Measurements from ENCODE around the gene SLC51B. TPM values are rescaled to one million over a fixed set of nuclear protein-coding genes. Genes with fewer than 3 reads are reported as not detected.

SLC51B gene
- total and polyA plus RNA-seq, 11 donors: 0.08 TPM; not detected in 10

DNA sequence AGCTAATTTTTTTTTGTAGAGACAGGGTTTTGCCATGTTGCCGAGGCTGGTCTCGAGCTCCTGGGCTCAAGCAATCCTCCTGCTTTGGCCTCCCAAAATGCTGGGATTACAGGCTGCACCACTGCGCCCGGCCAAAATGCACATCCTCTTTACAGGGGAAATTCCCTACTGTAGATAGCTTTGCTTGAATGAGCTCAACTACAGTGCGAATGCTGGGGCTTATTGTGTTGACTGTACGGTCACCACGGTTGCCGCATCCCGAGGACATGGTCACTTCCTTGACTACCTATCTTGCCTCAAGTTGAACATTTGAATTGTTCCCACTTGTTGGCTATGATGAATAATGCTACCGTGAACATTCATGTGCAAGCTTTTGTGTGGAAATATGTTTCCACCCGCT lies 10.5 kb upstream of the SLC51B start:
- ATAC-seq (no peak), DNase-seq (no peak)
- peaks cover 0 to 16% (median 0%) of the 10 kb centered on the region in 12 donors for H3K4me1 ChIP-seq
- WGBS, 4 donors: 84 to 92% (median 88%) methylated on average over 11 of the region's 11 CpGs
- H3K9me3 ChIP-seq: no peaks in the 10 kb centered on the region
- no peaks in the 10 kb centered on the region for H3K36me3 ChIP-seq
- intact Hi-C loops (cut with DNase I): loop anchor here in 7 of 10 donors (5.0 to 10.0 kb wide), 5 partner anchors 50 to 263 kb away; partner anchors contain the start of gene RNU5A-1 (in 2 of the 7)
- no peak overlapping the region for H3K4me3 ChIP-seq
- no peak overlapping the region for H3K27ac ChIP-seq
- TF ChIP-seq POLR2A (IDR thresholded peaks at IDR 0.05) (no peak), CTCF (IDR thresholded peaks at IDR 0.05) (no peak)
- H3K27me3 ChIP-seq: peaks cover 0 to 5% (median 0%) of the 10 kb centered on the region in 9 donors

DNA sequence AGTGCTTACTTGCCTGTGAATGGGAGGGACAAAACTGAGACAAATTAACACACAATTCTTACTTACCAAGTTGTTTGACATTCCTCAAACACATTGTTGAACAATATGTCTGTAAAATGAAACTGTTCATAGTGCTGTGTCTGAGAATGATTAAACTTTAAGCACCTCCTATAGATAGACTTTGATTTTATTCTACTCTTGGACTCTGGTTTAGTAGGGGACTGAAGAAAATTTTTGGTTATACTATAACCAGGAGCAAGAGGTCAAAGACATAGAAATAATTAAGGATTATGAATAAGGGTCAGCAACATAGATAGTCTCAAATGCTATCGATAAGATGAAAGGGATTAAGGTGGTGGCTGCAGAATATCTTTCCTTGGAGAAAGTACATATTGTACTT lies 7.9 kb upstream of the SLC51B start:
- no peak overlapping the region for H3K4me3 ChIP-seq
- intact Hi-C loops (cut with DNase I): loop anchor here in 4 of 10 donors (10.0 kb wide), 3 partner anchors 47 to 257 kb away; partner anchors contain the start of gene RNU5A-1 (in 1 of the 4)
- ATAC-seq (no peak), DNase-seq (no peak)
- WGBS, 4 donors: 92 to 98% (median 95%) methylated on average over 1 of the region's 1 CpG
- H3K27me3 ChIP-seq: peaks cover 0 to 5% (median 0%) of the 10 kb centered on the region in 9 donors
- no peak for TF ChIP-seq CTCF (IDR thresholded peaks at IDR 0.05)
- TF ChIP-seq POLR2A (IDR thresholded peaks at IDR 0.05): no peak
- no peak overlapping the region for H3K27ac ChIP-seq
- H3K36me3 ChIP-seq: no peaks in the 10 kb centered on the region
- no peaks in the 10 kb centered on the region for H3K9me3 ChIP-seq
- peaks cover 0 to 16% (median 0%) of the 10 kb centered on the region in 12 donors for H3K4me1 ChIP-seq

DNA sequence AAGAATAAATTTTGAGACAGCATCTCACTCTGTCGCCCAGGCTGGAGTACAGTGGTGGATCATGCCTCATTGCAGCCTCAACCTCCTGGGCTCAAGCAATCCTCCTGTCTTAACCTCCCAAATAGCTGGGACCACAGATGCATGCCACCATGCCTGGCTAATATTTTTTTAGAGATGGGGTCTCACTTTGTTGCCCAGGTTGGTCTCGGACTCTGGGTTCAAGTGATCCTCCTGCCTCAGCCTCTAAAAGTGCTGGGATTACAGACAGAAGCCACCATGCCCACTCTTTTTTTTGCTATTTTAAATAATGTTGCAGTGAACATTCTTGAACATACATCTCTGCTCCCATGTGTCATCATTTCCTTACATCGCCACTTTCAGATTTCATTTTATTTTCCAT lies 6.8 kb upstream of the SLC51B start:
- H3K4me1 ChIP-seq: peaks cover 0 to 14% (median 0%) of the 10 kb centered on the region in 12 donors
- no peaks in the 10 kb centered on the region for H3K27me3 ChIP-seq
- intact Hi-C loops (cut with DNase I): loop anchor here in 4 of 10 donors (10.0 kb wide), 3 partner anchors 46 to 256 kb away; partner anchors contain the start of gene RNU5A-1 (in 1 of the 4)
- no peak overlapping the region for H3K4me3 ChIP-seq
- DNase-seq: no peak
- 91 to 96% (median 94%) methylated on average over 3 of the region's 3 CpGs for WGBS, 4 donors
- no peaks in the 10 kb centered on the region for H3K9me3 ChIP-seq
- no peak overlapping the region for H3K27ac ChIP-seq
- ATAC-seq: no peak
- TF ChIP-seq POLR2A (IDR thresholded peaks at IDR 0.05): no peak
- TF ChIP-seq CTCF (IDR thresholded peaks at IDR 0.05): no peak
- H3K36me3 ChIP-seq: no peaks in the 10 kb centered on the region

- Histone ChIP-seq H3K4me3 (no peak overlapping the region), H3K36me3 (no peaks in the 10 kb centered on the region), H3K4me1 (peaks cover 0 to 10% (median 0%) of the 10 kb centered on the region in 12 donors), H3K9me3 (no peaks in the 10 kb centered on the region), H3K27ac (no peak overlapping the region), H3K27me3 (no peaks in the 10 kb centered on the region)
- intact Hi-C loops (cut with DNase I): loop anchor here in 4 of 10 donors (10.0 kb wide), 3 partner anchors 46 to 256 kb away; partner anchors contain the start of gene RNU5A-1 (in 1 of the 4)
- 69 to 77% (median 73%) methylated on average over 3 to 5 of the region's 5 CpGs for WGBS, 4 donors
- TF ChIP-seq POLR2A (IDR thresholded peaks at IDR 0.05) (no peak), CTCF (IDR thresholded peaks at IDR 0.05) (no peak)
- no peak for DNase-seq
- no peak for ATAC-seq
Observed at GRCh38 chr15:65038836-65039235, 6.4 kb upstream of the SLC51B start.
